ENCODE measurements around the gene ST6GALNAC4.

- TF ChIP-seq POLR2AphosphoS5 (IDR thresholded peaks at IDR 0.05) (peak; percentile 45 to 80 (median 64)), CTCF (IDR thresholded peaks at IDR 0.05) (no peak)
These were observed 2.5 kb upstream of the ST6GALNAC4 start for GRCh38 chr9:127919253-127919815.

Measured in transverse colon (tissue), 4 donors.